GM15510 (cell line): Measurements from ENCODE around the gene METTL8.

ENCODE experiments used
- POLR2A ChIP-seq: IDR thresholded peaks from 3 replicates; pipeline ENCODE4 v1.6.1; 2011; ENCODE audit warnings: borderline replicate concordance; ENCODE audit not compliant: insufficient read length; ENCODE audit errors: extremely low read depth

The METTL8 gene

DNA sequence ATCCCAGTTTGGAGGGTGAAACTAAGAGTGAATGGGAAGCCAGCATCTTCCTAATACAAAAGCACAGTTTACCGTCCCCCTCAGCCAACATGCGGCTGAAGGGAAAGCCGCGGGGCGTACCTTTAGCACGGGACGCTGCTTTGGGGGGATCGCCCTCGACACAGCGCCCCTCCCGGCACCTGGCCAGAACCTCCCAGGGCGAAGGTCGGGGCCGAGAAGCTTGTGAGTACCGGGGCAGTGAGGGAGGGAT, at the start of gene METTL8:
TSS of gene METTL8 (minus strand) at position 228 of the 250 bp plus-strand sequence. CDS start 41,805 bp downstream, outside the sequence.
- TF ChIP-seq POLR2A, result peak; percentile 82

DNA sequence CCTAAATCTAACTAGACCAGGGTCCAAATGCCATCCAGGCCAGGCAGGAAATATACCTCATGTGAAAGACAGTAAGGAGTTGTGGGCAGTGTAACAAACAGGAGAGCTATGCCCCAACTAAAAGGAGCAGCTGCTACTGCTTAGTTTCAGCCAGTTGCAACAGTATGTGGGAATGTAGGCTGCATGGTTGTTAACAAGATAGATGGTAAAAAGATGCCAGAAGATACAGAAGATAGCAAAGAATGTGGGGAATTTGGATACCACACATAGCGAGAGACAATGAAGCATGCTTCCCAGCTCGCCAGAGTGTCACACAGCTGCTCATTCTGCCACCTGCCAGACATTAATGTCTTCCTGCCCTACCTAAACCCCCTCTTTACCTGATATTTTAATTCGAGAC, 49.1 kb upstream of the METTL8 start:
- TF ChIP-seq POLR2A, result no peak

GRCh38 chr2:171482308-171482707, 48.5 kb upstream of the METTL8 start:
- TF ChIP-seq POLR2A, result no peak

DNA sequence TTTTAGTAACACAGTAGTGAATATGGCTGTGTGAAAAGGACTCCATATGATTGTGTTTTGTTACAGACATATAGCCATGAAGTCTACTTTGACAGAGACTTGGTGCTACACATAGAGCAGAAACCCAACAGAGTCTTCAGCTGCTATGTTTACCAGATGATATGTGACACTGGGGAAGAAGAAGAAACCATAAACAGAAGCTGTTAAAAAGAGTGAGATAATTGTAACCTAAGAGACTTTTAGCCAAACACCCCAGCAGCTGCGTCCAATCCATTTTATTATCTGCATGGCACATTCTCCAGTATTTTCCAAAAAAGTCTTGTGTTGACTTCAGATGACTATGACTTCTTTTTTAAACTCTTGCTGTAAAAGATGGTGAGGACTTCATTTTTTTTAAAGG, 47.1 kb upstream of the METTL8 start:
- TF ChIP-seq POLR2A, result no peak

DNA sequence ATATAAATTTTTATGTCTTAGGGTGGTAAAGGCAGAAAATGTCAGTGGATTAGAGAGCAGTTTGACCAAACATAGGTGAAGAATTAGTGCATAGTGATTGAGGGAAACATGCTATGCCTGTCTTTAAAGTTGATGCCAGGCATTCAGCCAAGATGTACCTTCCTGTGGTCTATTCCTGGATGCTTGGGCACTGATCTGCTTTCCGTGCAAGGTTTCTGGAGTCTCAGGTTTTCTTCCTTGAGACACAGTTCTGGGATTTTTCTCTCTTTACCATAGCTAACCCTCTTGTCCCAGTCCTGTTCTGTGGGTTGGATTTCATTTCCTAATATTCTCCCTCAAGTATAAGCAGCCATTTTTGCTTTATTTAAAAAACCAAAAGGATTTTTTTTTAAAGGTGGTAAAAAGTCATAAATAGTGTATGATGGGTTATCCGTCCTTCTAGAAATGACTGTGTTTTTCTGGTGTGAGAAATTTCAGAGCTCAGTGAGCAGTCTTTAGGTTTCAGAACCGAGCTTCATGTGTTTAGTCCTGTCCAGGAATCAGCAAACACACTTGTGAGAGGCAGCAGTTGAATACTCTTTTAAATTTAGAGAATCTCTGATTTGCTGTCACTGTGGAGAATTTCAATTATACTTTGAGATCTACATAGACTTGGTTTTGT, 45.5 kb upstream of the METTL8 start:
- TF ChIP-seq POLR2A, result no peak

- no peak for TF ChIP-seq POLR2A
These were observed 44.6 kb upstream of the METTL8 start for GRCh38 chr2:171478345-171478744.

DNA sequence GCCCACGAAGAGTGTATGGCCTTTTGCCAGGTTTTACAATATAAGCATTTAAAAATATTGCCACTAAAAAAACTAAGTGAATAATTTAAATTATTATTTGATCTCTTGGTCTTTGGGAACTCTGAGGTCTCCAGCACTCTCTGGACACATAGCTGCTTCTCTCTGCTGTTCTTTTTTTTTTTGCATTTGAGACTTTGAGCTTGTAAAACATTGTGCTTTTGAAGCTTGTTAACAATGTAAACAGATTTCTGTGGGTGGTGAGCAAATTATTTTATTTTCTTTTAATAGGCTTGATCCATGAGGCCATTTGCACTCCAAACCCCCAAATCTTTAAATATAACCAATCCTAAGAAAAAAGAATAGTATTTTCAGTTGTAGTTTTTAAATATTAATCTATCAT, 42.2 kb upstream of the METTL8 start:
- TF ChIP-seq POLR2A, result no peak

DNA sequence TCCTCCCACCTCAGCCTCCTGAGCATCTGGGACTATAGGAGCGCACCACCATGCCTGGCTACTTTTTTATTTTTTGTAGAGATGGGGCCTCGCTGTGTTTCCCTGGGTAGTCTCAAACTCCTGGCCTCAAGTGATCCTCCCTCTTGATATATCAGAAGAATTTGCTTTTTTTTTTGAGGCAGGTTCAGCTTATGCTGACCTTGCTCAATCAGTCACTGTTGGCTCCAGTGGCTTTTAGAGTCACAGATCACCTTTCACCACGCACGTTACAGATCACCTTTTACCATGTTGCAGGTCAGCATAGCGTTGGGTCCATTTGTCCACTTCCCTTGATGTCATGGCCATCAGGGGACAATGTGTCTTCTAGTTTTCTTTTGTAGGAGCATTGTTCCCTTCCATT, 36.3 kb upstream of the METTL8 start:
- TF ChIP-seq POLR2A, result no peak

DNA sequence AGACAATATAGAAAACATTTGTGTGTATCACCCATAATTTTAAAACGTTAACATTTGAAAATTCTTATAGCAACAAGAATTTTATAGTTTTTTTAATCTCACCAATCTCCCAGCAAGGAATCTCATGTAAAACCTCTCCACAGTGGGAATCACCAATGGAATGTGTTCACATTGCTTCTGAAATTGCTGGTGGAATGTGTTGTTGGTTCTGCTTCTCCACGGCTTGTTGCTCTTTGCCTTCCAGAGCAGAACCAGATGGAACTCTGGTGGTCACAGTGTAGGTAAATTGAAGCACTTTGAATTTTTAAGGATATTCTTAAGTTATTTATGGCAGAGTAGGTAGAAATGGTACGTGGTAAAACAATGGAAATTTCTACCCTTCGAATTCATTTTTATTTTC, 35.4 kb upstream of the METTL8 start:
- no peak for TF ChIP-seq POLR2A

- no peak for TF ChIP-seq POLR2A
These were observed 26.7 kb upstream of the METTL8 start for GRCh38 chr2:171460537-171460936.

- no peak for TF ChIP-seq POLR2A
These were observed 25.7 kb upstream of the METTL8 start for GRCh38 chr2:171459498-171459897.

DNA sequence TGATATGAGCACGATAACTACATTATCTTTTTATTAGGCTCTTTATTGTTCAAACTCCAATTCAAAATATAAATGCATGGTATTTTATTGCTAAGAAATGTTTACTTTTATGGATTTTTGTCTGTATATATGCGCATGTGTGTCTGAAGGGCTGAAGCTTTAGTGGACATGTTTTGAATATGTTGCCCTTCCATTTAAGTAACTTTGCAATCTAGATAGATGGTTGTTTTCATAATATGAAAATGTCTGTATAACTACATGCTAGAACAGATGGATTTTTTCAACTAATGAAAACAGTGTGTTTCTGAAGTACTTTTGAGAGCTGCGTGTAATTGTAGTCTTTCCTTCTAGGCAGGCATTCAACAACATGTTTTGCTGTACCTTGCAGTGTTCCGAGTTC, 19.0 kb upstream of the METTL8 start:
- no peak for TF ChIP-seq POLR2A

DNA sequence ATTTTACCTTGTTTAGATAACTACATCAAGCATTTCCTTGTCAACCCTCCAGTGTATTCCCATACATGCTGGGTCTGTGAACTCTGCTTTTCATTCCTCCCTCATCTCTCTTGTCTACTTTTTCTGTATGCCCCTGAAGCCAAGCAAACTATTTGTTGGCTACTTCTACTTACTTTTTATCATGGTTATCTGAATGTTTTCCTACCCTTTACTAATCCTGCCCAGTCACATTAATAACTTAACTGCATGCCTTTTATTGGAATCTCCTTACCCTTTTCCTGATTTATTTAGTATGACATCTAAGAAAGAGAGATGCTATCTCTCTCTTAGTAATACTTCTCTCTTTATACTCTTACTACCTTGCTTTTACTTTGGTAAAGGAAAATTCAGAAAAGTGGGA, 17.3 kb upstream of the METTL8 start:
- no peak for TF ChIP-seq POLR2A

- no peak for TF ChIP-seq POLR2A
These were observed 13.9 kb upstream of the METTL8 start for GRCh38 chr2:171447675-171448074.

- no peak for TF ChIP-seq POLR2A
These were observed 7.7 kb upstream of the METTL8 start for GRCh38 chr2:171441470-171441869.

DNA sequence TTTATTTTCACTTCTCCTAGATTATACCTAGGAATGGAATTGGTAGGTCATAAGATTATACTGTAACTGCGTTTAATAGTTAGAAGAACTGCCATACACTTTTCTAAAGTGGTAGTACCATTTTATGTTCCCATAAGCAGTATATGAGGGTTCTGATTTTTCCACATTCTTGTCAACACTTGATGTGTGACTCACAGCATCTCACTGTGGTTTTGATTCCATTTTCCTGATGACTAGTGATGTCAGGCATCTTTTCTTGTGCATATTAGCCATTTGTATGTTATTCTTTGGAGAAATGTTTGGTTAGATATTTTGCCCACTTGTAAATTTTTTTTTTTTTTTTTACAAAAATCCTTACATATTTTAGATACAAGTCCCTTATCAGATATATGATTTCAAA, 2.5 kb upstream of the METTL8 start:
- TF ChIP-seq POLR2A, result no peak
